K562 (cell line): Measurements from ENCODE around the gene TXNRD3. TPM values are rescaled to one million over a fixed set of nuclear protein-coding genes. Genes with fewer than 3 reads are reported as not detected.

Source experiments
- BCL6 ChIP-seq: fragments of 250-450 bp; sonication (Bioruptor Pico); IDR thresholded peaks from 2 replicates; pipeline ENCODE4 v1.4.0; 2020
- CBFA2T3 ChIP-seq: fragments of 450-650 bp; IDR thresholded peaks from 2 replicates; pipeline ENCODE4 v1.6.1; 2017
- CHD4 ChIP-seq: fragments of 200-600 bp; sonication (generic); IDR thresholded peaks from 3 replicates; pipeline ENCODE4 v1.6.1; 2012; ENCODE audit warnings: low read depth, mild to moderate bottlenecking, mixed read lengths, low read length, inconsistent platforms; ENCODE audit not compliant: insufficient read depth, insufficient replicate concordance, poor library complexity, severe bottlenecking
- ETV1 ChIP-seq: fragments of 450-650 bp; conservative IDR thresholded peaks from 2 replicates; pipeline ENCODE4 v1.6.1; 2016; ENCODE audit warnings: missing genetic modification characterization, control low read depth, low read depth, missing compliant biosample characterization
- FOXA3 ChIP-seq, 2 experiments: fragments of 450-650 bp in 1 of 2; sonication (generic) in 1 of 2; formaldehyde crosslinking; IDR thresholded peaks in 1 of 2; conservative IDR thresholded peaks in 1 of 2; 2 replicates each; pipeline versions ENCODE4 v1.4.0 to v1.8.0; 2020 to 2022; ENCODE audit warnings: mild to moderate bottlenecking in 2 of 2, missing genetic modification reagents in 1 of 2
- HMG20A ChIP-seq: fragments of 450-650 bp; formaldehyde crosslinking; conservative IDR thresholded peaks from 2 replicates; pipeline ENCODE4 v1.4.0; 2020; ENCODE audit warnings: mild to moderate bottlenecking, mixed read lengths
- HNRNPH1 ChIP-seq: fragments of 200-400 bp; formaldehyde crosslinking; optimal IDR thresholded peaks from 2 replicates; pipeline ENCODE3; 2017; ENCODE audit warnings: low read depth, mild to moderate bottlenecking, low read length, moderate library complexity
- ILF3 ChIP-seq: fragments of 450-650 bp; IDR thresholded peaks from 2 replicates; pipeline ENCODE4 v1.6.1; 2018; ENCODE audit warnings: antibody characterized with exemption, mild to moderate bottlenecking, moderate library complexity, borderline replicate concordance
- L3MBTL2 ChIP-seq: fragments of 450-650 bp; IDR thresholded peaks from 2 replicates; pipeline ENCODE4 v1.6.1; 2016; ENCODE audit warnings: mild to moderate bottlenecking, moderate library complexity
- MECOM ChIP-seq: fragments of 250-450 bp; sonication (Bioruptor Pico); IDR thresholded peaks from 2 replicates; pipeline ENCODE4 v1.8.0; 2022; ENCODE audit warnings: inconsistent platforms
- MEIS2 ChIP-seq: fragments of 450-650 bp; IDR thresholded peaks from 2 replicates; pipeline ENCODE4 v1.6.1; 2014; ENCODE audit warnings: mild to moderate bottlenecking; ENCODE audit not compliant: partially characterized antibody
- PKNOX1 ChIP-seq: fragments of 450-650 bp; IDR thresholded peaks from 2 replicates; pipeline ENCODE4 v1.6.1; 2016
- RAD51 ChIP-seq: fragments of 450-650 bp; IDR thresholded peaks from 2 replicates; pipeline ENCODE4 v1.7.1; 2016; ENCODE audit warnings: low read depth, mild to moderate bottlenecking, borderline replicate concordance
- RNF2 ChIP-seq: sonication (generic); IDR thresholded peaks from 2 replicates; pipeline ENCODE4 v1.6.1; 2016
- SRSF1 ChIP-seq: fragments of 200-400 bp; formaldehyde crosslinking; IDR thresholded peaks from 2 replicates; pipeline ENCODE4 v1.6.1; 2017; ENCODE audit warnings: mild to moderate bottlenecking, low read depth, low read length, moderate library complexity
- TEAD4 ChIP-seq, 2 experiments: sonication (generic) in 1 of 2; formaldehyde crosslinking in 1 of 2; IDR thresholded peaks; 2 replicates each; pipeline versions ENCODE4 v1.6.1 to v1.8.0; 2012 to 2022; ENCODE audit warnings: borderline replicate concordance in 1 of 2, inconsistent platforms in 1 of 2, low read length in 1 of 2, mild to moderate bottlenecking in 1 of 2, missing genetic modification reagents in 1 of 2
- polyA plus RNA-seq, 8 experiments: library from polyadenylated mRNA; depleted of rRNA in 4 of 8; stranded (reverse) in 5 of 8; unstranded in 3 of 8; fragments of >200 nt; fragmentation: Nextera tagmentation in 2 of 8; fragmentation: Illumina TruSeq in 1 of 8; extraction: Ambion mirVana in 2 of 8; extraction: Trizol in 1 of 8; gene quantifications; 2 replicates each; pipeline versions ENCODE4 v1.2.1 to v1.2.3, GENCODE V29; 2011 to 2014; ENCODE audit warnings: inconsistent platforms in 1 of 8, missing spikeins in 1 of 8
- total RNA-seq, 7 experiments: library from RNA; depleted of rRNA in 6 of 7; stranded (reverse); fragments of >200 nt in 6 of 7; fragmentation: Illumina TruSeq in 2 of 7; extraction: Trizol in 2 of 7; gene quantifications; 2 replicates each; pipeline versions ENCODE4 v1.2.1 to v1.2.3, GENCODE V29; 2011 to 2021; ENCODE audit warnings: low replicate concordance in 1 of 7
- TF ChIP-seq, protein P1 (sequence below): fragments of 450-650 bp; IDR thresholded peaks from 2 replicates; pipeline ENCODE4 v1.6.1; 2016; ENCODE audit warnings: mild to moderate bottlenecking, moderate library complexity

The TXNRD3 gene
- total and polyA plus RNA-seq, 9 of the 15 experiments (the other 6 are each of a cell fraction or from before 2014, with no cell fraction given) = 0.96 to 2.3 (median 1.7) TPM

DNA sequence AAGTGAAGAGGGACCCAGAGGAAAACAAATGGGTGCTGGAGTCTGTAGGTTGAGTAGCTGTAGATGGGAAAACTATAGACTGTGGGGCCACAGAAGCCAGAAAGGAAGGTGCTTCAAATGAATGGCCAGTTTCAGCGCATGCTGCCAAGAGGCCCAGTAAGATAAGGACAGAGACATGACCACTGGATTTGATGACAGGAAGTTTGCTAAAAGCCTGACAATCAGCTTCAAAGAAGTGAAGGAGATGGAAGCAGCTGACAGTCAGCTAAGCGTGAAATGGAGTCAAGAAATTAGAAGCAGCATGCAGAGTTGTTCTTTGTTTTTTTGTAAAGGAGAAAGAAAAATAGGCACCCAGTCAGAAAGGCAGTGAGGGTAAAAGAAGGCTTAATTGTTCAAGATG, 24.9 kb downstream of the TXNRD3 start (continued):
- TF ChIP-seq, protein P1, sequence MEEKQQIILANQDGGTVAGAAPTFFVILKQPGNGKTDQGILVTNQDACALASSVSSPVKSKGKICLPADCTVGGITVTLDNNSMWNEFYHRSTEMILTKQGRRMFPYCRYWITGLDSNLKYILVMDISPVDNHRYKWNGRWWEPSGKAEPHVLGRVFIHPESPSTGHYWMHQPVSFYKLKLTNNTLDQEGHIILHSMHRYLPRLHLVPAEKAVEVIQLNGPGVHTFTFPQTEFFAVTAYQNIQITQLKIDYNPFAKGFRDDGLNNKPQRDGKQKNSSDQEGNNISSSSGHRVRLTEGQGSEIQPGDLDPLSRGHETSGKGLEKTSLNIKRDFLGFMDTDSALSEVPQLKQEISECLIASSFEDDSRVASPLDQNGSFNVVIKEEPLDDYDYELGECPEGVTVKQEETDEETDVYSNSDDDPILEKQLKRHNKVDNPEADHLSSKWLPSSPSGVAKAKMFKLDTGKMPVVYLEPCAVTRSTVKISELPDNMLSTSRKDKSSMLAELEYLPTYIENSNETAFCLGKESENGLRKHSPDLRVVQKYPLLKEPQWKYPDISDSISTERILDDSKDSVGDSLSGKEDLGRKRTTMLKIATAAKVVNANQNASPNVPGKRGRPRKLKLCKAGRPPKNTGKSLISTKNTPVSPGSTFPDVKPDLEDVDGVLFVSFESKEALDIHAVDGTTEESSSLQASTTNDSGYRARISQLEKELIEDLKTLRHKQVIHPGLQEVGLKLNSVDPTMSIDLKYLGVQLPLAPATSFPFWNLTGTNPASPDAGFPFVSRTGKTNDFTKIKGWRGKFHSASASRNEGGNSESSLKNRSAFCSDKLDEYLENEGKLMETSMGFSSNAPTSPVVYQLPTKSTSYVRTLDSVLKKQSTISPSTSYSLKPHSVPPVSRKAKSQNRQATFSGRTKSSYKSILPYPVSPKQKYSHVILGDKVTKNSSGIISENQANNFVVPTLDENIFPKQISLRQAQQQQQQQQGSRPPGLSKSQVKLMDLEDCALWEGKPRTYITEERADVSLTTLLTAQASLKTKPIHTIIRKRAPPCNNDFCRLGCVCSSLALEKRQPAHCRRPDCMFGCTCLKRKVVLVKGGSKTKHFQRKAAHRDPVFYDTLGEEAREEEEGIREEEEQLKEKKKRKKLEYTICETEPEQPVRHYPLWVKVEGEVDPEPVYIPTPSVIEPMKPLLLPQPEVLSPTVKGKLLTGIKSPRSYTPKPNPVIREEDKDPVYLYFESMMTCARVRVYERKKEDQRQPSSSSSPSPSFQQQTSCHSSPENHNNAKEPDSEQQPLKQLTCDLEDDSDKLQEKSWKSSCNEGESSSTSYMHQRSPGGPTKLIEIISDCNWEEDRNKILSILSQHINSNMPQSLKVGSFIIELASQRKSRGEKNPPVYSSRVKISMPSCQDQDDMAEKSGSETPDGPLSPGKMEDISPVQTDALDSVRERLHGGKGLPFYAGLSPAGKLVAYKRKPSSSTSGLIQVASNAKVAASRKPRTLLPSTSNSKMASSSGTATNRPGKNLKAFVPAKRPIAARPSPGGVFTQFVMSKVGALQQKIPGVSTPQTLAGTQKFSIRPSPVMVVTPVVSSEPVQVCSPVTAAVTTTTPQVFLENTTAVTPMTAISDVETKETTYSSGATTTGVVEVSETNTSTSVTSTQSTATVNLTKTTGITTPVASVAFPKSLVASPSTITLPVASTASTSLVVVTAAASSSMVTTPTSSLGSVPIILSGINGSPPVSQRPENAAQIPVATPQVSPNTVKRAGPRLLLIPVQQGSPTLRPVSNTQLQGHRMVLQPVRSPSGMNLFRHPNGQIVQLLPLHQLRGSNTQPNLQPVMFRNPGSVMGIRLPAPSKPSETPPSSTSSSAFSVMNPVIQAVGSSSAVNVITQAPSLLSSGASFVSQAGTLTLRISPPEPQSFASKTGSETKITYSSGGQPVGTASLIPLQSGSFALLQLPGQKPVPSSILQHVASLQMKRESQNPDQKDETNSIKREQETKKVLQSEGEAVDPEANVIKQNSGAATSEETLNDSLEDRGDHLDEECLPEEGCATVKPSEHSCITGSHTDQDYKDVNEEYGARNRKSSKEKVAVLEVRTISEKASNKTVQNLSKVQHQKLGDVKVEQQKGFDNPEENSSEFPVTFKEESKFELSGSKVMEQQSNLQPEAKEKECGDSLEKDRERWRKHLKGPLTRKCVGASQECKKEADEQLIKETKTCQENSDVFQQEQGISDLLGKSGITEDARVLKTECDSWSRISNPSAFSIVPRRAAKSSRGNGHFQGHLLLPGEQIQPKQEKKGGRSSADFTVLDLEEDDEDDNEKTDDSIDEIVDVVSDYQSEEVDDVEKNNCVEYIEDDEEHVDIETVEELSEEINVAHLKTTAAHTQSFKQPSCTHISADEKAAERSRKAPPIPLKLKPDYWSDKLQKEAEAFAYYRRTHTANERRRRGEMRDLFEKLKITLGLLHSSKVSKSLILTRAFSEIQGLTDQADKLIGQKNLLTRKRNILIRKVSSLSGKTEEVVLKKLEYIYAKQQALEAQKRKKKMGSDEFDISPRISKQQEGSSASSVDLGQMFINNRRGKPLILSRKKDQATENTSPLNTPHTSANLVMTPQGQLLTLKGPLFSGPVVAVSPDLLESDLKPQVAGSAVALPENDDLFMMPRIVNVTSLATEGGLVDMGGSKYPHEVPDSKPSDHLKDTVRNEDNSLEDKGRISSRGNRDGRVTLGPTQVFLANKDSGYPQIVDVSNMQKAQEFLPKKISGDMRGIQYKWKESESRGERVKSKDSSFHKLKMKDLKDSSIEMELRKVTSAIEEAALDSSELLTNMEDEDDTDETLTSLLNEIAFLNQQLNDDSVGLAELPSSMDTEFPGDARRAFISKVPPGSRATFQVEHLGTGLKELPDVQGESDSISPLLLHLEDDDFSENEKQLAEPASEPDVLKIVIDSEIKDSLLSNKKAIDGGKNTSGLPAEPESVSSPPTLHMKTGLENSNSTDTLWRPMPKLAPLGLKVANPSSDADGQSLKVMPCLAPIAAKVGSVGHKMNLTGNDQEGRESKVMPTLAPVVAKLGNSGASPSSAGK = peak; percentile 88
- TF ChIP-seq HMG20A (CRISPR knock-in tag) (no peak), BCL6 (CRISPR knock-in tag) (no peak), CBFA2T3 (peak; percentile 11; the same call in 1 of the 2 replicates), PKNOX1 (peak; percentile 53), RAD51 (no peak), MECOM (peak; percentile 31; the same call in 1 of the 2 replicates), HNRNPH1 (no peak), L3MBTL2 (peak; percentile 92), CHD4 (no peak), ETV1 (tag) (peak; percentile 57; the same call in 1 of the 2 replicates), MEIS2 (peak; percentile 39), TEAD4 (IDR thresholded peaks at IDR 0.05; ENCODE audit: low read length) (peak; percentile 30; the same call in 1 of the 2 replicates), TEAD4 (CRISPR knock-in tag; IDR thresholded peaks at IDR 0.05; ENCODE audit: borderline replicate concordance) (no peak), ILF3 (no peak), SRSF1 (no peak), RNF2 (peak; percentile 34; the same call in 1 of the 2 replicates), FOXA3 (CRISPR knock-in tag; conservative IDR thresholded peaks at IDR 0.05 in 1 of 2, IDR thresholded peaks at IDR 0.05 in 1 of 2) (no peak)
